GM19099 (cell line): ENCODE results near the gene VPS37D.

Source experiments
- POLR2A ChIP-seq: IDR thresholded peaks from 3 replicates; pipeline ENCODE4 v1.6.1; 2011; ENCODE audit warnings: low read depth; ENCODE audit not compliant: insufficient read length; ENCODE audit errors: extremely low read depth

The VPS37D gene

GRCh38 chr7:73706126-73707044 is 38.8 kb downstream of the VPS37D start:
- no peak for TF ChIP-seq POLR2A

- no peak for TF ChIP-seq POLR2A
Observed at GRCh38 chr7:73707045-73707631, 39.5 kb downstream of the VPS37D start.

DNA sequence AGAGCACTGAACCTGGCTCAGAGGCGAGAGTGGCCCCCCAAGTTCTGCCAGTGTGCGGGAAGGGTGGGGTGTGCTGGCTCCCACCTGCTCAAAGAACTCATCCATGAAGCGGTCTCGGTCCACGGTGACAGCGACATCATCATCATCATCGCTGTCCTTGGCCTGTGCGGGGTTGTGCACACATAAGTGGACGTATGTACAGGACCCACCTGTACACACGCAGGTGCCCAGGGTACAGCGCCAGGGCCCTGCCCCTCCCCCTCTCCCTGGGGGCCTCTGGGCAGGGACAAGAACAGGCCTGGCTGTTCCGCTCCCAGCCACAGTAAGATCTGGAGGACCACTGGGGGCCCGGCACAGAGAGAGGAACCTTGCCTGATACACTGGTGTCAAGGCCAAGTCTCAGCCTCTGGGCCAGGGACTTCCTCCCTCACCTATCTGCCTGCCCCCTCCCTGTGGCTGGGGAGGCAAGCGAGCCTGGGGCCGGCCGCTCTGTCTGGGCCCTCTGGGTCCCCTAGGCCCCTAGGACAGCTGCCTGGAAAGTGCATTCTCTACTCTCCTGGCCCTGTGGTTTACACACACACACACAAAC is 41.4 kb downstream of the VPS37D start:
- no peak for TF ChIP-seq POLR2A

GRCh38 chr7:73712773-73713172 is 45.1 kb downstream of the VPS37D start:
- TF ChIP-seq POLR2A: no peak

GRCh38 chr7:73715648-73716317 is 48.2 kb downstream of the VPS37D start:
- no peak for TF ChIP-seq POLR2A

DNA sequence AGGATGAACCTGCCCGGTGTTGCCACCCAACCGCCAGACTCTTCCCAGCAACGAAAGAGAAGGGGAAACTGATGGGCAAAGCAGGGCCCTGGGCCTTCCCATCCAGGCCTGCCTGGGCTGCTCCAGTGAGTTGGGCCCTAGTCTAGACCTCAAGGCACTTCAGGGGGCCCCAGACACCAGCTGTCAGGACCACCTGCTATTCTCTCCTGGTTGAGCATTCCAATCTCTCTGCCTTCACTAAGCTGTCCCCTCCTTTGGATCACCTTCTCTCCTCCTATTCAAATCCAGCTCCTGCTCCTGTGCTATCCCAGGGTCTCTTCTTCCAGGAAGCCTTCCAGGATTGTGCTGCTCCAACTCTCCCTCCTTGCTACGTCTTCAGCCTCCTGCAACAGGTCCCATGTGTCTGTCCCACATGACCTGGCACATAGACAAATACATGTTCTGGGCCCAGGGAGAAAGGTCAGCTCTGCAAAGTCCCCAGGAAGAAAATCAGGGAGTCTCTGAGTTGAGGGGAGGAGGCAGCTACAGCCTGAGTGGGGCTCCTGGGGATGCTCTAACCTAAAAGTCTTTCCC is 48.8 kb downstream of the VPS37D start:
- no peak for TF ChIP-seq POLR2A

- no peak for TF ChIP-seq POLR2A
Observed at GRCh38 chr7:73717025-73717807, 49.6 kb downstream of the VPS37D start.

GRCh38 chr7:73717991-73718405 is 50.4 kb downstream of the VPS37D start:
- no peak for TF ChIP-seq POLR2A

GRCh38 chr7:73718438-73718881 is 50.8 kb downstream of the VPS37D start:
- no peak for TF ChIP-seq POLR2A

- peak; percentile 56 for TF ChIP-seq POLR2A
Observed at GRCh38 chr7:73718905-73719805, 51.5 kb downstream of the VPS37D start, which contains the start of gene STX1A. Gene STX1A, minus strand, starts transcription at chr7:73719669. Its CDS starts 38 bp downstream, at chr7:73719631.

GRCh38 chr7:73719806-73720169 is 52.2 kb downstream of the VPS37D start:
- no peak for TF ChIP-seq POLR2A

DNA sequence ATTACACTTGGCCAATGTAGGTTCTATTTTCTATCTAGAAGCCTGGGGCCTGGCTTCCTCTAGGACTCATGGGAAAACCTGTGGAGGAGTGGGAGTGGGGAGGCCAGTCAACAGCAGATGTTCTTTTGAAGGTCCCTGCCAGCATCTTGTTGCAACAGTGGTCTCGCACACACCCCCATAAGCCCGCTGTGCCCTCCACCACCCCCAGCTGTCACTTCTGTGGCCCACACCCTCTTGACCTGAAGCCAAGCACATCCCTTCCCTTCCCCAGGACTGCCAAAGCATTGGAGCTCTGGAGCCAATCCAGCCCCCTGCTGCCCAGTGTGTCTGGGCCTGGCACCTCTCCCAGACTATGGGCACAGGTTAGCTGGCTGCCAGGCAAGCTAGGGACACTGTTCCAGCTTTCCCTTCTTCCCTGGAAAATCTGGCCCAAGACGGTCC is 53.8 kb downstream of the VPS37D start:
- TF ChIP-seq POLR2A: no peak
